AG04450 (cell line): ENCODE data around the gene TIE1. TPM values are rescaled to one million over a fixed set of nuclear protein-coding genes. Genes with fewer than 3 reads are reported as not detected.

Experiments used
- CTCF ChIA-PET: fragments of 300-600, 350-600 bp; formaldehyde crosslinking; extraction: SDS; loops from one replicate; lab custom pipeline; 2022; ENCODE audit warnings: antibody characterized with exemption, inconsistent platforms; lab: Charles Lee
- POLR2A ChIA-PET: fragments of 350-600 bp; formaldehyde crosslinking; extraction: SDS; loops from one replicate; lab custom pipeline; 2021; ENCODE audit warnings: antibody characterized with exemption, inconsistent platforms; lab: Yijun Ruan, JAX
- DNase-seq: peaks from one replicate; pipeline ENCODE4 v3.0.0-alpha.2; 2011; ENCODE audit warnings: low read depth, low spot score
- H3K27ac ChIP-seq: one replicate; pipeline ENCODE4 v1.5.1; 2012; ENCODE audit warnings: low read depth, low read length, control low read depth
- H3K27me3 ChIP-seq: one replicate; pipeline ENCODE4 v1.6.0; 2012; ENCODE audit warnings: low read length; ENCODE audit not compliant: control insufficient read depth, insufficient read depth
- H3K4me3 ChIP-seq: 2 replicates; pipeline ENCODE4 v1.5.1; 2011; ENCODE audit warnings: mild to moderate bottlenecking, low read depth, low read length, control low read depth
- H3K9me3 ChIP-seq: 2 replicates; pipeline ENCODE4 v1.5.1; 2012; ENCODE audit warnings: low read length; ENCODE audit not compliant: control insufficient read depth, insufficient read depth
- polyA plus RNA-seq: library from polyadenylated mRNA; depleted of rRNA; stranded (reverse); fragments of >200 nt; gene quantifications from 2 replicates; pipeline ENCODE4 v1.2.3, GENCODE V29; 2011
- TF ChIP-seq, protein P1 (sequence below): IDR thresholded peaks from 2 replicates; pipeline ENCODE4 v1.5.1; 2011; ENCODE audit warnings: low read depth, low read length, control low read depth, inconsistent platforms

Gene TIE1
- polyA plus RNA-seq, 1 experiment, result 0.76 TPM

DNA sequence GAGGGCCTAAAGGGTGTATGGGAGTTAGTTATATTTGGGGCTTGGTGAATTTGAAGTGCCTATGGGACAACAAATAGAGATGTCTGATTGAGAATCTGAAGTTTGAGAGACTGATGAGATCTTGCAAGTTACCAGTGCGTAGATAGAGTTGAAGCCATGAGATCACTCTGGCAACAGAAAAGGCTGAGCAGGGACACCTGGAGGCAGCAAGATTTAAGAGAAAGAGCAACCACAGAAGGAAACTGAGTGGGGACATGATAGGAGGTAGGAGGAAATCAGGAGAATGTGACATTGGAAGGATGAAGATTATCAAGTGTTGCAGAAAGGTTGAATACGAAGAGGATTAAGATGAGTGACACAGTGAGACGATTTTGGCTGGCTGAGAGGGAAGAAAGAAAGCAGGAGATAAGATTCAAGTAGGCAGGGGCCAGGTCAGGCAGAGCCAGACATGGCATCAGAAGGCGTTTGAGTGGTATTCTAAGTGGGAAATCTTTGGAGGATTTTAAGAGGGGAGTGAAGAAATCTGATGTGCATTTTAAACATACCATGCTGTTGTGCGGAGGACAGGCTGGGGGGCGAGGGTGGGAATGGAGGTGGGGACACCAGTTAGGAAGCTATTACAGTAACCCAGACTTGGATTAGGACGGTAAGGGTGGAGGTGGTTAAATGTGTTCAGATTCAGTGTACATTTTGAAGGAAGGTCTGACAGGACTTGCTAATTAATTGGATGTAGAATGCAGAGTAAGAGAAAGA lies 33.8 kb downstream of the TIE1 start:
- POLR2A ChIA-PET, result no interaction called here
- no peak overlapping the region for H3K4me3 ChIP-seq
- CTCF ChIA-PET, result no interaction called here
- no peak for DNase-seq
- H3K27me3 ChIP-seq, result peaks cover 16% of the 10 kb centered on the region
- no peak overlapping the region for H3K27ac ChIP-seq
- H3K9me3 ChIP-seq, result no peaks in the 10 kb centered on the region
- TF ChIP-seq, protein P1, sequence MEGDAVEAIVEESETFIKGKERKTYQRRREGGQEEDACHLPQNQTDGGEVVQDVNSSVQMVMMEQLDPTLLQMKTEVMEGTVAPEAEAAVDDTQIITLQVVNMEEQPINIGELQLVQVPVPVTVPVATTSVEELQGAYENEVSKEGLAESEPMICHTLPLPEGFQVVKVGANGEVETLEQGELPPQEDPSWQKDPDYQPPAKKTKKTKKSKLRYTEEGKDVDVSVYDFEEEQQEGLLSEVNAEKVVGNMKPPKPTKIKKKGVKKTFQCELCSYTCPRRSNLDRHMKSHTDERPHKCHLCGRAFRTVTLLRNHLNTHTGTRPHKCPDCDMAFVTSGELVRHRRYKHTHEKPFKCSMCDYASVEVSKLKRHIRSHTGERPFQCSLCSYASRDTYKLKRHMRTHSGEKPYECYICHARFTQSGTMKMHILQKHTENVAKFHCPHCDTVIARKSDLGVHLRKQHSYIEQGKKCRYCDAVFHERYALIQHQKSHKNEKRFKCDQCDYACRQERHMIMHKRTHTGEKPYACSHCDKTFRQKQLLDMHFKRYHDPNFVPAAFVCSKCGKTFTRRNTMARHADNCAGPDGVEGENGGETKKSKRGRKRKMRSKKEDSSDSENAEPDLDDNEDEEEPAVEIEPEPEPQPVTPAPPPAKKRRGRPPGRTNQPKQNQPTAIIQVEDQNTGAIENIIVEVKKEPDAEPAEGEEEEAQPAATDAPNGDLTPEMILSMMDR, result no peak

DNA sequence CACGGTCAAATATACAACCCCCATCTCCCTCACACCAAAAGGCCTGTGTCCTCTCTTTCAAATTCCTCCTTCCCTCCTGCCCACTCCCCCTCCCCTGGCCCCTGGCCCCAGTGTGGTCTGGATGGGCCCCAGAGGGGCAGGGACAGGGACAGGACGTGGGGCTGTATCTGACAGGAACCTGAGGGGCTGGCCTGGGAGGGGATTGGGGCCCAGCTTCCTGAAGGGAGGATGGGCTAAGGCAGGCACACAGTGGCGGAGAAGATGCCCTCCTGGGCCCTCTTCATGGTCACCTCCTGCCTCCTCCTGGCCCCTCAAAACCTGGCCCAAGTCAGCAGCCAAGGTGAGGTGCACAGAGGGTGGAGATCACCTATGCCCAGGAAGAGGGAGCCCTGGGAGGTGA lies 36.8 kb downstream of the TIE1 start, which contains the start of gene MPL:
MPL (plus strand) TSS at position 231 of the 400 bp plus-strand sequence; CDS start at position 262, 31 bp downstream.
- Histone ChIP-seq H3K27ac (no peak within 1 kb of the TSS), H3K9me3 (no peaks in the 10 kb centered on the region), H3K4me3 (no peak within 1 kb of the TSS), H3K27me3 (peaks cover 33% of the 10 kb centered on the region)
- no peak for DNase-seq
- CTCF ChIA-PET, result no interaction called here
- POLR2A ChIA-PET, result no interaction called here
- TF ChIP-seq, protein P1, result no peak

DNA sequence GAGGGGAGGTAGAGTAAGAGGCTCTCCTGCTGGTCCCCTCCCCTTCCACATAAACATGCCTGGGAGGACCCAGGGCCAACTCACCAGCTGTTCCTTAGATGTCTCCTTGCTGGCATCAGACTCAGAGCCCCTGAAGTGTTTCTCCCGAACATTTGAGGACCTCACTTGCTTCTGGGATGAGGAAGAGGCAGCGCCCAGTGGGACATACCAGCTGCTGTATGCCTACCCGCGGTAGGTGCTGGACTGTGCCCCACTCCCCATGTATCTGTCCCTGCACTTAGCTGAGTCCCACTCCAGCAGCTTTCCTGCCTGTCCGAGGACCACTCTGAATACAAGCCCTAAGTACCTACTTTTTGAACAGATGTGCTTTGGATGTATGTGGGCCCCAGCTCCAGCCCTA lies 37.2 kb downstream of the TIE1 start:
- H3K27me3 ChIP-seq, result peaks cover 33% of the 10 kb centered on the region
- TF ChIP-seq, protein P1, result no peak
- H3K4me3 ChIP-seq, result no peak overlapping the region
- DNase-seq, result no peak
- no peaks in the 10 kb centered on the region for H3K9me3 ChIP-seq
- no peak overlapping the region for H3K27ac ChIP-seq
- POLR2A ChIA-PET, result no interaction called here
- CTCF ChIA-PET, result no interaction called here

DNA sequence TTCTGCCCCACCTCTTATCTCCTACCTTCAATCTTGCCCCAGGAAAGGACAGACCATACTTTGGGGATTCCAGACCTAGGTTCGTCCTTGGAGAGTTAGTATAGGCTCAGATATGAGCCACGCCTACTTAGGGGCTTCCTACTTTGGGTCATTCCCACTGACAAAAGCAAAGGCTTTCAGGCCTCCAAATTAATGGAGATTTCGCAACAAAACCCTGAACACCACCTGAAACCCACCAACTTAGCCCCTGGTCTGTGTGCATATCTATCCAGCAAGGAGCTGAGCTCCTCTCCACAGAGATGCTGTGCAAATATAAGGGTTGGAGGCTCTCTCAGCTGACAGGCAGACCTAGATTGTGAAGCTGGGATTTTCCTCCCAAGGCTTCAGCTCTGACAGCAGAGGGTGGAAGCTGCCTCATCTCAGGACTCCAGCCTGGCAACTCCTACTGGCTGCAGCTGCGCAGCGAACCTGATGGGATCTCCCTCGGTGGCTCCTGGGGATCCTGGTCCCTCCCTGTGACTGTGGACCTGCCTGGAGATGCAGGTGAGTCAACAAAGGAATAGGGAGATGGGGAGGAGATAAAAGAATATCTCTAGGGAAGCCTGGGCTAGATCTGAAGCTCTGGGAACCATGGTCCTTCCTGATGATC lies 38.9 kb downstream of the TIE1 start:
- ChIA-PET POLR2A (interaction anchor here (1.6 kb wide), 1 partner anchor 19 kb away, joined by 5 read pairs; the partner anchor contains the start of gene CDC20), CTCF (no interaction called here)
- Histone ChIP-seq H3K27me3 (peaks cover 33% of the 10 kb centered on the region), H3K9me3 (no peaks in the 10 kb centered on the region), H3K27ac (no peak overlapping the region), H3K4me3 (no peak overlapping the region)
- TF ChIP-seq, protein P1, result no peak
- DNase-seq, result no peak

DNA sequence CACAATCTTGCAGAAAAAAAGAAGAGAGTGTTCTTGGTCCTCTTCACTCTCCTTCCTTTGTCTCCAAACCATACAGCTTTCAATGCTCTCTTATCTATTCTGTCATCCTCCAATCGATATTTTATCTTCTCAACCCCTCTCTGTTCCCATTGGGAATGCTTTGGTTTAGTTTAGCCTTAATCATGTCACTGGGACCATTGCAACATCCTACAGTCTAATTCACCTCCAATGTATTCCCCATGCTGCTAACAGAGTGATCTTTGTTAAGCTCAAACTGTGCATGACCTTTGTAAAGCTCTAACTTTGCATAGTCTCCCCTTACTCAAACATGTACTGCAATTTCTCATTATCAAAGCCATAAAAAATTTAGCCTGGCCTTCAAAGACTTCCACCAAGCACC lies 39.8 kb downstream of the TIE1 start:
- CTCF ChIA-PET, result no interaction called here
- Histone ChIP-seq H3K9me3 (no peaks in the 10 kb centered on the region), H3K27ac (no peak overlapping the region), H3K27me3 (peaks cover 33% of the 10 kb centered on the region), H3K4me3 (no peak overlapping the region)
- no peak for DNase-seq
- POLR2A ChIA-PET, result interaction anchor here (1.6 kb wide), 1 partner anchor 18 kb away, joined by 5 read pairs; the partner anchor contains the start of gene CDC20
- TF ChIP-seq, protein P1, result no peak
